H1 (cell line): ENCODE results near the gene PVR. TPM values are rescaled to one million over a fixed set of nuclear protein-coding genes. Genes with fewer than 3 reads are reported as not detected.

Experiments used
- CTCF ChIA-PET: fragments of 300-600 bp; sonication (Branson Sonifier 250); formaldehyde crosslinking; loops from one replicate; lab custom pipeline; 2021; ENCODE audit not compliant: partially characterized antibody; lab: Charles Lee
- POLR2A ChIA-PET: fragments of 300-600 bp; sonication (Branson Sonifier 250); formaldehyde crosslinking; loops from one replicate; lab custom pipeline; 2021; ENCODE audit warnings: inconsistent platforms; ENCODE audit not compliant: partially characterized antibody; lab: Charles Lee
- DNase-seq, 2 experiments: peaks; one replicate each; pipeline versions ENCODE4 v3.0.0 to v3.0.0-alpha.2; 2010 to 2022; ENCODE audit warnings: low spot score in 2 of 2, low read depth in 1 of 2, mixed read lengths in 1 of 2
- FAIRE-seq: peaks from 2 replicates; lab custom pipeline; 2011; peaks lifted over from hg19 to GRCh38; lab: Jason Lieb, UNC
- H2AFZ ChIP-seq: 2 replicates; pipeline ENCODE4 v1.8.1; 2012; ENCODE audit warnings: low read length, inconsistent platforms
- H2AK5ac ChIP-seq: 2 replicates; pipeline ENCODE4 v1.6.1; 2013; ENCODE audit warnings: low read depth, low read length
- H2BK120ac ChIP-seq: replicated peaks from 2 replicates; pipeline ENCODE3; 2013; ENCODE audit warnings: low read depth, low read length, inconsistent platforms
- H2BK12ac ChIP-seq: 2 replicates; pipeline ENCODE4 v1.6.1; 2013; ENCODE audit warnings: low read depth, low read length
- H2BK15ac ChIP-seq: 2 replicates; pipeline ENCODE4 v1.6.1; 2013; ENCODE audit warnings: low read length
- H2BK20ac ChIP-seq: 2 replicates; pipeline ENCODE4 v1.6.1; 2013; ENCODE audit warnings: low read length
- H2BK5ac ChIP-seq: 2 replicates; pipeline ENCODE4 v1.6.1; 2013; ENCODE audit warnings: low read depth, low read length
- H3K14ac ChIP-seq: 2 replicates; pipeline ENCODE4 v1.6.1; 2013; ENCODE audit warnings: inconsistent platforms; ENCODE audit not compliant: insufficient read length
- H3K18ac ChIP-seq: 2 replicates; pipeline ENCODE4 v1.6.1; 2013; ENCODE audit warnings: low read length; ENCODE audit errors: extremely low read depth
- H3K23ac ChIP-seq: 2 replicates; pipeline ENCODE4 v1.6.1; 2013; ENCODE audit warnings: inconsistent platforms; ENCODE audit not compliant: insufficient read length
- H3K23me2 ChIP-seq: 2 replicates; pipeline ENCODE4 v1.6.1; 2013; ENCODE audit warnings: low read depth, low read length
- H3K27ac ChIP-seq: 2 replicates; pipeline ENCODE4 v1.6.1; 2011; ENCODE audit warnings: low read depth, low read length, inconsistent platforms
- H3K27me3 ChIP-seq, 4 experiments: replicated peaks in 1 of 4; 1 replicate in 1 of 4; 2 replicates in 3 of 4; pipeline versions ENCODE4 v1.6.1 to v1.8.1; 2011 to 2013; ENCODE audit warnings: low read length in 3 of 4, mild to moderate bottlenecking in 3 of 4, inconsistent platforms in 2 of 4, mixed read lengths in 2 of 4, moderate library complexity in 1 of 4; ENCODE audit not compliant: control insufficient read depth in 3 of 4, insufficient read depth in 3 of 4; ENCODE audit errors: extremely low read depth in 1 of 4
- H3K36me3 ChIP-seq, 4 experiments: 2 replicates each; pipeline versions ENCODE4 v1.6.1 to v1.8.1; 2011 to 2013; ENCODE audit warnings: mild to moderate bottlenecking in 4 of 4, low read length in 3 of 4, moderate library complexity in 2 of 4, control low read depth in 1 of 4, inconsistent platforms in 1 of 4; ENCODE audit not compliant: insufficient read depth in 4 of 4, control insufficient read depth in 2 of 4
- H3K4ac ChIP-seq: replicated peaks from 2 replicates; pipeline ENCODE3; 2013; ENCODE audit warnings: low read length, low read depth, mixed read lengths, inconsistent platforms; ENCODE audit not compliant: insufficient read length
- H3K4me1 ChIP-seq, 4 experiments: replicated peaks in 1 of 4; 1 replicate in 1 of 4; 2 replicates in 3 of 4; pipeline versions ENCODE4 v1.6.1 to v1.8.1; 2011 to 2013; ENCODE audit warnings: low read length in 3 of 4, inconsistent platforms in 2 of 4, mixed read lengths in 1 of 4; ENCODE audit not compliant: insufficient read depth in 4 of 4, control insufficient read depth in 3 of 4
- H3K4me2 ChIP-seq, 2 experiments: 2 replicates each; pipeline versions ENCODE4 v1.6.1 to v1.8.1; 2011 to 2013; ENCODE audit warnings: low read depth in 2 of 2, low read length in 2 of 2, control low read depth in 1 of 2, inconsistent platforms in 1 of 2, mild to moderate bottlenecking in 1 of 2; ENCODE audit not compliant: insufficient read depth in 1 of 2
- H3K4me3 ChIP-seq, 4 experiments: fragments of 200-600, 300-600 bp in 1 of 4; sonication (generic), shearing (Covaris generic), sonication (Bioruptor Twin) in 1 of 4; 2 replicates each; pipeline versions ENCODE4 v1.5.1 to v1.8.1; 2011 to 2016; ENCODE audit warnings: low read length in 4 of 4, low read depth in 3 of 4, control low read depth in 2 of 4, inconsistent platforms in 2 of 4, mild to moderate bottlenecking in 2 of 4, mixed read lengths in 1 of 4, moderate library complexity in 1 of 4; ENCODE audit not compliant: insufficient read depth in 2 of 4; ENCODE audit errors: extremely low read depth in 1 of 4
- H3K56ac ChIP-seq: replicated peaks from 2 replicates; pipeline ENCODE3; 2013; ENCODE audit warnings: low read depth, mild to moderate bottlenecking, mixed read lengths, low read length, inconsistent platforms; ENCODE audit not compliant: insufficient read length
- H3K79me1 ChIP-seq: 2 replicates; pipeline ENCODE4 v1.6.1; 2013; ENCODE audit warnings: low read depth, low read length, control low read depth
- H3K79me2 ChIP-seq, 2 experiments: 2 replicates each; pipeline versions ENCODE4 v1.6.1 to v1.8.1; 2012 to 2013; ENCODE audit warnings: low read length in 2 of 2, mild to moderate bottlenecking in 2 of 2, inconsistent platforms in 1 of 2; ENCODE audit not compliant: insufficient read depth in 2 of 2, control insufficient read depth in 1 of 2
- H3K9ac ChIP-seq, 4 experiments: replicated peaks in 1 of 4; 1 replicate in 1 of 4; 2 replicates in 3 of 4; pipeline versions ENCODE4 v1.6.1 to v1.8.1; 2011 to 2013; ENCODE audit warnings: low read depth in 3 of 4, low read length in 3 of 4, control low read depth in 2 of 4, mild to moderate bottlenecking in 2 of 4, moderate library complexity in 2 of 4, inconsistent platforms in 1 of 4; ENCODE audit errors: extremely low read depth in 1 of 4
- H3K9me3 ChIP-seq, 2 experiments: 2 replicates each; pipeline versions ENCODE4 v1.6.1 to v1.8.1; 2012 to 2013; ENCODE audit warnings: mild to moderate bottlenecking in 2 of 2, moderate library complexity in 2 of 2, control low read depth in 1 of 2, inconsistent platforms in 1 of 2, low read depth in 1 of 2, low read length in 1 of 2, mixed read lengths in 1 of 2; ENCODE audit not compliant: insufficient read depth in 2 of 2
- H4K20me1 ChIP-seq, 2 experiments: replicated peaks in 1 of 2; 2 replicates each; pipeline versions ENCODE3 to v1.8.1; 2011 to 2013; ENCODE audit warnings: inconsistent platforms in 2 of 2, low read length in 2 of 2, mild to moderate bottlenecking in 1 of 2; ENCODE audit not compliant: insufficient read depth in 2 of 2, control insufficient read depth in 1 of 2
- H4K5ac ChIP-seq: 2 replicates; pipeline ENCODE4 v1.6.1; 2013; ENCODE audit warnings: low read length, low read depth, mixed read lengths, inconsistent platforms; ENCODE audit not compliant: insufficient read length
- H4K8ac ChIP-seq: 2 replicates; pipeline ENCODE4 v1.8.0; 2013; ENCODE audit warnings: mild to moderate bottlenecking, moderate library complexity, low read length, inconsistent platforms; ENCODE audit not compliant: insufficient read depth; ENCODE audit errors: extremely low read depth
- H4K91ac ChIP-seq: replicated peaks from 2 replicates; pipeline ENCODE3; 2013; ENCODE audit warnings: low read length, mixed read lengths, inconsistent platforms; ENCODE audit not compliant: insufficient read length
- PHF8 ChIP-seq: fragments of 200-600 bp; sonication (generic); conservative IDR thresholded peaks from 2 replicates; pipeline ENCODE4 v1.7.1; 2012; ENCODE audit warnings: low read depth, mild to moderate bottlenecking, inconsistent platforms, low read length, moderate library complexity
- WGBS, 2 experiments: shearing (Covaris generic) in 1 of 2; methylation state at CpG; one replicate each; pipeline versions ENCODE4 v1.1.6 to v1.1.7; 2013 to 2015; ENCODE audit warnings: low lambda C conversion rate in 2 of 2, mixed read lengths in 2 of 2, inconsistent platforms in 1 of 2, low coverage in 1 of 2, missing lambda C conversion rate in 1 of 2; ENCODE audit not compliant: insufficient replicate concordance in 2 of 2, insufficient coverage in 1 of 2, insufficient read length in 1 of 2; ENCODE audit errors: extremely low coverage in 1 of 2, missing lambda C conversion rate in 1 of 2; 5-methylcytosine and 5-hydroxymethylcytosine counted together
- polyA plus RNA-seq, 7 experiments: library from polyadenylated mRNA; depleted of rRNA in 3 of 7; stranded (reverse) in 5 of 7; unstranded in 2 of 7; fragments of >200 nt in 5 of 7; fragments of 200-250 nt in 2 of 7; gene quantifications; 1 replicate in 5 of 7; 2 replicates in 1 of 7; 4 replicates in 1 of 7; pipeline versions ENCODE4 v1.2.1 to v1.2.3, GENCODE V29; 2011 to 2013; ENCODE audit warnings: missing spikeins in 2 of 7, mixed read lengths in 2 of 7
- total RNA-seq: library from RNA; stranded (reverse); fragmentation: NEBNext Ultra II Directional; extraction: Animal tissue kit (Norgen Biotek cat#: 25700); gene quantifications from 2 replicates; pipeline ENCODE4 v1.2.1, GENCODE V29; 2021

Gene PVR
- total and polyA plus RNA-seq, 2 of the 8 experiments (the other 6 are each of a cell fraction or from before 2014, with no cell fraction given) = 13.3 to 14.8 TPM

DNA sequence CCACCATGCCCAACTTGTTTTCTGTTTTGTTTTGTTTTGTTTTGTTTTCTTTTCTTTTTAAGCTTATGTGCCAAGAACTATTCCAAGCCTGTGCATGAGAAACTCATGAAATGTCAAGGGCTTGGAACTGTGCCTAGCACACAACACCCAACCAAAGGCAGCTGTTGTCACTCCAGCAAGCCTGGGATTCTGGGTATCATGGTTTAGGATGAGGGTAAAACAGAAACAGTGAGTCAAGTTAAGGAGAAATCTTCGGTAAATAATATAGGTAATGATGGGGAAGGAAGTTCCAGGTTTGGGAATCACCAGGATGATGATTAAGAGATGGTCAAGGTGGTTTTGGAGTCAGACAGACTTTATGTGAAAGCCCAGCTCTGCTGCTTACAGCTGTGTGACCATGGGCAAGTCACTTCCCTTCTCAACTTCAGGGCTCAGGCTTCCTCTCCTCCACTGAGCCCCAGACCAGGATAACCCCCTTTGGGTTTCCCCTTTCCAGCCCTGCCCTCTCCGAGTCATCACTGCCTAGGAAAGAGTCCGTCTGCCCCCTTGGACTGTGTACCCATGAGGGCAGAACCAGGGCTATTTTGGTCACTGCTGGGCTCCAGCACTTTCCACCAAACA lies 5.0 kb downstream of the PVR start:
- ChIA-PET CTCF (interaction anchor here (0.6 to 3.6 kb wide), 9 partner anchors 9 to 143 kb away, joined by 3 to 25 read pairs (median 4); no protein-coding TSS in a partner anchor), POLR2A (interaction anchor here (0.5 to 2.5 kb wide), 3 partner anchors 10 to 306 kb away, joined by 3 to 7 read pairs (median 4); no protein-coding TSS in a partner anchor)
- no peak overlapping the region for H3K18ac ChIP-seq
- H3K36me3 ChIP-seq = peaks cover 11 to 40% (median 29%) of the 10 kb centered on the region in 4 experiments; a peak in 6 of 8 replicates
- H2BK20ac ChIP-seq = no peak overlapping the region
- no peak overlapping the region for H3K9ac ChIP-seq
- H3K4ac ChIP-seq = no peak overlapping the region
- no peak overlapping the region for H3K23ac ChIP-seq
- peaks cover 0 to 2% (median 0%) of the 10 kb centered on the region in 4 experiments; a peak in 1 of 7 replicates for H3K4me1 ChIP-seq
- H2AFZ ChIP-seq = no peak overlapping the region
- H2BK12ac ChIP-seq = no peak overlapping the region
- no peak overlapping the region for H2AK5ac ChIP-seq
- H2BK120ac ChIP-seq = no peak overlapping the region
- no peak overlapping the region for H4K8ac ChIP-seq
- H3K4me3 ChIP-seq = no peak overlapping the region
- 81% methylated on average over 3 of the region's 3 CpGs; no CpG with 5 or more reads in 1 of the 2 experiments for WGBS, 2 experiments
- H3K9me3 ChIP-seq = no peaks in the 10 kb centered on the region
- no peaks in the 10 kb centered on the region; the same call in none of the 2 replicates for H3K79me1 ChIP-seq
- H3K56ac ChIP-seq = no peak overlapping the region
- H3K79me2 ChIP-seq = peaks cover 0 to 3% of the 10 kb centered on the region in 2 experiments; a peak in 2 of 4 replicates
- H4K91ac ChIP-seq = no peak overlapping the region
- DNase-seq = no peak
- H3K27ac ChIP-seq = no peak overlapping the region
- no peak overlapping the region for H2BK5ac ChIP-seq
- no peak overlapping the region for H4K5ac ChIP-seq
- H2BK15ac ChIP-seq = no peak overlapping the region
- H3K4me2 ChIP-seq = no peak overlapping the region
- no peak overlapping the region for H3K14ac ChIP-seq
- peaks cover 2 to 9% of the 10 kb centered on the region in 2 experiments for H4K20me1 ChIP-seq
- no peaks in the 10 kb centered on the region; the same call in 1 of the 2 replicates for H3K23me2 ChIP-seq
- no peak for FAIRE-seq
- H3K27me3 ChIP-seq = no peaks in the 10 kb centered on the region
- TF ChIP-seq PHF8 = no peak
